ENCODE measurements around the gene ABCC8.

ABCC8 gene

GRCh38 chr11:17410606-17411379 lies 65.9 kb downstream of the ABCC8 start:
- no peak for DNase-seq (ENCODE audit: extremely low read depth, low read depth)
- no peak for TF ChIP-seq CTCF (IDR thresholded peaks at IDR 0.05; ENCODE audit: low read depth, low read length, missing control alignments)

GRCh38 chr11:17408641-17409040 lies 68.0 kb downstream of the ABCC8 start:
- TF ChIP-seq CTCF (IDR thresholded peaks at IDR 0.05; ENCODE audit: low read depth, low read length, missing control alignments): no peak
- no peak for DNase-seq (ENCODE audit: extremely low read depth, low read depth)
- H3K4me3 ChIP-seq (replicated peaks; ENCODE audit: low read depth, low read length): no peak overlapping the region

More at GRCh38 chr11:17410606-17411379, 65.9 kb downstream of the ABCC8 start:
- no peak overlapping the region for H3K4me3 ChIP-seq (replicated peaks; ENCODE audit: low read depth, low read length)

- no peak for DNase-seq (ENCODE audit: extremely low read depth, low read depth)
- no peak overlapping the region for H3K4me3 ChIP-seq (replicated peaks; ENCODE audit: low read depth, low read length)
- TF ChIP-seq CTCF (IDR thresholded peaks at IDR 0.05; ENCODE audit: low read depth, low read length, missing control alignments): no peak
These were observed 68.6 kb downstream of the ABCC8 start for GRCh38 chr11:17408026-17408425.

GRCh38 chr11:17407575-17407974 lies 69.1 kb downstream of the ABCC8 start:
- DNase-seq (ENCODE audit: extremely low read depth, low read depth): no peak
- no peak overlapping the region for H3K4me3 ChIP-seq (replicated peaks; ENCODE audit: low read depth, low read length)
- TF ChIP-seq CTCF (IDR thresholded peaks at IDR 0.05; ENCODE audit: low read depth, low read length, missing control alignments): no peak

GRCh38 chr11:17406818-17407149 lies 69.9 kb downstream of the ABCC8 start:
- no peak for DNase-seq (ENCODE audit: extremely low read depth, low read depth)
- no peak for TF ChIP-seq CTCF (IDR thresholded peaks at IDR 0.05; ENCODE audit: low read depth, low read length, missing control alignments)

GRCh38 chr11:17406082-17406817 lies 70.4 kb downstream of the ABCC8 start:
- no peak overlapping the region for H3K4me3 ChIP-seq (replicated peaks; ENCODE audit: low read depth, low read length)
- DNase-seq (ENCODE audit: extremely low read depth, low read depth): no peak
- TF ChIP-seq CTCF (IDR thresholded peaks at IDR 0.05; ENCODE audit: low read depth, low read length, missing control alignments): no peak

More at GRCh38 chr11:17406818-17407149, 69.9 kb downstream of the ABCC8 start:
- H3K4me3 ChIP-seq (replicated peaks; ENCODE audit: low read depth, low read length): no peak overlapping the region
